ENCODE data around the gene CERS6. TPM values are rescaled to one million over a fixed set of nuclear protein-coding genes. Genes with fewer than 3 reads are reported as not detected.

The CERS6 gene
- total and polyA plus RNA-seq, 2 of the 8 experiments (the other 6 are each of a cell fraction or from before 2014, with no cell fraction given): 6.8 to 28.2 TPM

GRCh38 chr2:168723275-168723899 lies 267.3 kb downstream of the CERS6 start:
- no peak overlapping the region for H3K4me2 ChIP-seq (ENCODE audit: insufficient read depth in 1 of 2, low read depth in 2 of 2, low read length in 2 of 2)
- no peak overlapping the region for H3K23ac ChIP-seq (ENCODE audit: insufficient read length)
- H3K4ac ChIP-seq (replicated peaks; ENCODE audit: insufficient read length, low read depth, low read length): no peak overlapping the region
- FAIRE-seq (no peak), DNase-seq (ENCODE audit: low read depth in 1 of 2, low spot score in 2 of 2) (no peak)
- H4K5ac ChIP-seq (ENCODE audit: insufficient read length, low read depth, low read length): no peak overlapping the region
- H3K79me1 ChIP-seq (ENCODE audit: low read depth, low read length): no peaks in the 10 kb centered on the region; the same call in 1 of the 2 replicates
- H3K79me2 ChIP-seq (ENCODE audit: control insufficient read depth in 1 of 2, insufficient read depth in 2 of 2, low read length in 2 of 2): no peaks in the 10 kb centered on the region
- no peaks in the 10 kb centered on the region for H3K27me3 ChIP-seq (replicated peaks in 1 of 4; ENCODE audit: control insufficient read depth in 3 of 4, extremely low read depth in 1 of 4, insufficient read depth in 3 of 4, low read length in 3 of 4)
- no peak overlapping the region for H4K91ac ChIP-seq (replicated peaks; ENCODE audit: insufficient read length, low read length)
- no peak overlapping the region for H3K4me3 ChIP-seq (ENCODE audit: extremely low read depth in 1 of 4, insufficient read depth in 2 of 4, low read depth in 3 of 4, low read length in 4 of 4)
- WGBS, 2 experiments (ENCODE audit: extremely low coverage in 1 of 2, insufficient coverage in 1 of 2, insufficient read length in 1 of 2, insufficient replicate concordance in 2 of 2, low coverage in 1 of 2, low lambda C conversion rate in 2 of 2, missing lambda C conversion rate in 1 of 2): 87% methylated on average over 3 of the region's 3 CpGs; no CpG with 5 or more reads in 1 of the 2 experiments
- no peaks in the 10 kb centered on the region for H3K23me2 ChIP-seq (ENCODE audit: low read depth, low read length)
- H4K20me1 ChIP-seq (replicated peaks in 1 of 2; ENCODE audit: control insufficient read depth in 1 of 2, insufficient read depth in 2 of 2, low read length in 2 of 2): peaks cover 0 to 2% of the 10 kb centered on the region in 2 experiments
- POLR2A ChIA-PET (ENCODE audit: partially characterized antibody): no interaction called here
- no peak overlapping the region for H3K18ac ChIP-seq (ENCODE audit: extremely low read depth, low read length)
- no peak overlapping the region for H3K27ac ChIP-seq (ENCODE audit: low read depth, low read length)
- no peak overlapping the region for H2BK5ac ChIP-seq (ENCODE audit: low read depth, low read length)
- no peak overlapping the region for H2BK20ac ChIP-seq (ENCODE audit: low read length)
- H3K9ac ChIP-seq (replicated peaks in 1 of 4; ENCODE audit: extremely low read depth in 1 of 4, low read depth in 3 of 4, low read length in 3 of 4): no peak overlapping the region
- H3K4me1 ChIP-seq (replicated peaks in 1 of 4; ENCODE audit: control insufficient read depth in 3 of 4, insufficient read depth in 4 of 4, low read length in 3 of 4): no peaks in the 10 kb centered on the region
- no peak overlapping the region for H2BK15ac ChIP-seq (ENCODE audit: low read length)
- no peak overlapping the region for H3K14ac ChIP-seq (ENCODE audit: insufficient read length)
- H3K9me3 ChIP-seq (ENCODE audit: insufficient read depth in 2 of 2, low read depth in 1 of 2, low read length in 1 of 2): no peaks in the 10 kb centered on the region; a peak in 1 of 4 replicates
- CTCF ChIA-PET (ENCODE audit: partially characterized antibody): no interaction called here
- no peak overlapping the region for H2AFZ ChIP-seq (ENCODE audit: low read length)
- no peak for TF ChIP-seq RAD21 (IDR thresholded peaks at IDR 0.05 in 1 of 2, conservative IDR thresholded peaks at IDR 0.05 in 1 of 2; ENCODE audit: low read depth in 2 of 2, low read length in 2 of 2)
- TF ChIP-seq PHF8 (conservative IDR thresholded peaks at IDR 0.05; ENCODE audit: low read depth, low read length): no peak
- no peak for TF ChIP-seq CBX5 (IDR thresholded peaks at IDR 0.05; ENCODE audit: low read depth, low read length)
- TF ChIP-seq BRCA1 (IDR thresholded peaks at IDR 0.05; ENCODE audit: low read depth, low read length): no peak
- H4K8ac ChIP-seq (ENCODE audit: extremely low read depth, insufficient read depth, low read length): no peak overlapping the region
- H3K36me3 ChIP-seq (ENCODE audit: control insufficient read depth in 2 of 4, insufficient read depth in 4 of 4, low read length in 3 of 4): peaks cover 0 to 3% (median 0%) of the 10 kb centered on the region in 4 experiments; a peak in 3 of 8 replicates
- H2AK5ac ChIP-seq (ENCODE audit: low read depth, low read length): no peak overlapping the region
- no peak overlapping the region for H3K56ac ChIP-seq (replicated peaks; ENCODE audit: insufficient read length, low read depth, low read length)
- no peak overlapping the region for H2BK12ac ChIP-seq (ENCODE audit: low read depth, low read length)
- H2BK120ac ChIP-seq (replicated peaks; ENCODE audit: low read depth, low read length): no peak overlapping the region
